SK-N-SH (cell line): Measurements from ENCODE around the gene MEGF6. TPM values are rescaled to one million over a fixed set of nuclear protein-coding genes. Genes with fewer than 3 reads are reported as not detected.
"Not testable (repeated sequence)": the region's sequence is repeated elsewhere in the genome, so short reads cannot be mapped to it uniquely, and the experiment has no call there.

Experiments used
- CTCF ChIA-PET: fragments of 300-600, 350-600 bp; formaldehyde crosslinking; extraction: SDS; loops from one replicate; lab custom pipeline; 2021; lab: Yijun Ruan, JAX
- POLR2A ChIA-PET: fragments of 350-600 bp; sonication (Branson Sonifier 250); formaldehyde crosslinking; extraction: SDS; loops from one replicate; lab custom pipeline; 2020; ENCODE audit warnings: antibody characterized with exemption, inconsistent platforms; lab: Yijun Ruan, JAX
- DNase-seq: peaks from one replicate; pipeline ENCODE4 v3.0.0; 2012
- H2AFZ ChIP-seq: fragments of 200-600 bp; sonication (generic); 2 replicates; pipeline ENCODE4 v1.8.1; 2016; ENCODE audit warnings: antibody characterized with exemption, mild to moderate bottlenecking, low read depth
- H3F3A ChIP-seq: fragments of 200-600 bp; sonication (generic); replicated peaks from 2 replicates; pipeline ENCODE3; 2016; ENCODE audit warnings: antibody characterized with exemption, mild to moderate bottlenecking; ENCODE audit not compliant: insufficient read depth
- H3K27ac ChIP-seq, 2 experiments: fragments of 200-500 bp in 1 of 2; fragments of 200-600 bp in 1 of 2; sonication (Bioruptor generic) in 1 of 2; sonication (generic), shearing (Covaris generic) in 1 of 2; 2 replicates each; pipeline versions ENCODE4 v1.5.1 to v1.6.1; 2014 to 2016; ENCODE audit warnings: low read depth in 2 of 2, inconsistent platforms in 1 of 2, low read length in 1 of 2, mild to moderate bottlenecking in 1 of 2, mixed read lengths in 1 of 2
- H3K27me3 ChIP-seq: fragments of 200-600 bp; sonication (generic), shearing (Covaris generic); 2 replicates; pipeline ENCODE4 v1.6.1; 2016; ENCODE audit warnings: mixed run types; ENCODE audit not compliant: insufficient read depth
- H3K36me3 ChIP-seq, 2 experiments: fragments of 200-500 bp in 1 of 2; fragments of 200-600 bp in 1 of 2; sonication (Bioruptor generic) in 1 of 2; sonication (generic) in 1 of 2; replicated peaks in 1 of 2; 2 replicates each; pipeline versions ENCODE3 to v1.5.1; 2014 to 2016; ENCODE audit warnings: low read length in 1 of 2, mild to moderate bottlenecking in 1 of 2; ENCODE audit not compliant: insufficient read depth in 2 of 2, control insufficient read depth in 1 of 2
- H3K4me1 ChIP-seq, 2 experiments: fragments of 200-500 bp in 1 of 2; fragments of 200-600 bp in 1 of 2; sonication (Bioruptor generic) in 1 of 2; sonication (generic), shearing (Covaris generic) in 1 of 2; 2 replicates each; pipeline versions ENCODE4 v1.5.1 to v1.6.1; 2014 to 2016; ENCODE audit warnings: low read depth in 1 of 2, low read length in 1 of 2, mixed run types in 1 of 2; ENCODE audit not compliant: insufficient read depth in 2 of 2, control insufficient read depth in 1 of 2
- H3K4me2 ChIP-seq: fragments of 200-600 bp; sonication (generic), shearing (Covaris generic); 2 replicates; pipeline ENCODE4 v1.6.1; 2017; ENCODE audit warnings: mixed run types
- H3K4me3 ChIP-seq, 2 experiments: fragments of 200-500 bp in 1 of 2; fragments of 200-600 bp in 1 of 2; sonication (Bioruptor generic) in 1 of 2; sonication (generic), shearing (Covaris generic) in 1 of 2; 2 replicates each; pipeline versions ENCODE4 v1.5.1 to v1.8.1; 2014 to 2016; ENCODE audit warnings: low read depth in 2 of 2, inconsistent platforms in 1 of 2, low read length in 1 of 2, mild to moderate bottlenecking in 1 of 2, mixed read lengths in 1 of 2, moderate library complexity in 1 of 2
- H3K79me2 ChIP-seq: fragments of 200-600 bp; sonication (generic); 2 replicates; pipeline ENCODE4 v1.8.1; 2017; ENCODE audit warnings: mild to moderate bottlenecking; ENCODE audit not compliant: insufficient read depth
- H3K9ac ChIP-seq: fragments of 200-600 bp; sonication (generic); 2 replicates; pipeline ENCODE4 v1.6.1; 2017; ENCODE audit warnings: mixed run types
- H3K9me2 ChIP-seq: fragments of 200-600 bp; sonication (generic); 2 replicates; pipeline ENCODE4 v1.6.1; 2017; ENCODE audit warnings: mixed run types
- H3K9me3 ChIP-seq: fragments of 200-600 bp; sonication (generic); 2 replicates; pipeline ENCODE4 v1.6.1; 2017; ENCODE audit warnings: mixed run types, mild to moderate bottlenecking, moderate library complexity
- H4K20me1 ChIP-seq: fragments of 200-600 bp; sonication (generic); 2 replicates; pipeline ENCODE4 v1.6.1; 2017; ENCODE audit warnings: mild to moderate bottlenecking, mixed run types; ENCODE audit not compliant: insufficient read depth
- CHD2 ChIP-seq: fragments of 150-350 bp; IDR thresholded peaks from 2 replicates; pipeline ENCODE4 v1.6.1; 2018; ENCODE audit warnings: low read length; ENCODE audit not compliant: partially characterized antibody
- EP300 ChIP-seq, 2 experiments: IDR thresholded peaks; 2 replicates each; pipeline versions ENCODE4 v1.4.0 to v1.6.1; 2012; ENCODE audit warnings: borderline replicate concordance in 1 of 2, low read depth in 1 of 2, low read length in 1 of 2
- FOSL2 ChIP-seq: IDR thresholded peaks from 2 replicates; pipeline ENCODE4 v1.4.0; 2012; ENCODE audit warnings: low read depth, mild to moderate bottlenecking, moderate library complexity, borderline replicate concordance
- FOXJ3 ChIP-seq: sonication (generic); formaldehyde crosslinking; IDR thresholded peaks from 2 replicates; pipeline ENCODE4 v1.5.1; 2020; ENCODE audit warnings: mild to moderate bottlenecking, missing genetic modification reagents
- FOXM1 ChIP-seq: IDR thresholded peaks from 2 replicates; pipeline ENCODE4 v1.4.0; 2012; ENCODE audit warnings: low read depth, mild to moderate bottlenecking
- GATA2 ChIP-seq: sonication (generic); formaldehyde crosslinking; IDR thresholded peaks from 2 replicates; pipeline ENCODE4 v1.5.0; 2020; ENCODE audit warnings: mild to moderate bottlenecking, missing genetic modification reagents
- MXI1 ChIP-seq: IDR thresholded peaks from 2 replicates; pipeline ENCODE4 v1.6.1; 2012; ENCODE audit warnings: mild to moderate bottlenecking, low read depth, low read length, improper control_type of control experiment
- NRF1 ChIP-seq: IDR thresholded peaks from 2 replicates; pipeline ENCODE4 v1.6.1; 2012; ENCODE audit warnings: low read depth, mild to moderate bottlenecking, low read length
- POLR2AphosphoS5 ChIP-seq: IDR thresholded peaks from 2 replicates; pipeline ENCODE4 v1.6.1; 2012; ENCODE audit warnings: low read depth, low read length
- RAD21 ChIP-seq: IDR thresholded peaks from 2 replicates; pipeline ENCODE4 v1.6.1; 2012; ENCODE audit warnings: mild to moderate bottlenecking, low read length
- RFX5 ChIP-seq: IDR thresholded peaks from 2 replicates; pipeline ENCODE4 v1.6.1; 2012; ENCODE audit warnings: mild to moderate bottlenecking, improper control_type of control experiment, low read length
- SMC3 ChIP-seq: IDR thresholded peaks from 2 replicates; pipeline ENCODE4 v1.6.1; 2012; ENCODE audit warnings: low read depth, low read length, improper control_type of control experiment
- TAF1 ChIP-seq: IDR thresholded peaks from 2 replicates; pipeline ENCODE4 v1.6.1; 2012; ENCODE audit warnings: low read depth, mild to moderate bottlenecking, low read length, moderate library complexity, borderline replicate concordance
- TEAD4 ChIP-seq: IDR thresholded peaks from 2 replicates; pipeline ENCODE4 v1.4.0; 2012; ENCODE audit warnings: mild to moderate bottlenecking, borderline replicate concordance; ENCODE audit not compliant: insufficient read depth
- YY1 ChIP-seq: IDR thresholded peaks from 2 replicates; pipeline ENCODE4 v1.4.0; 2012; ENCODE audit warnings: low read depth, mild to moderate bottlenecking
- WGBS: methylation state at CpG from one replicate; pipeline ENCODE4 v1.1.6; 2017; ENCODE audit warnings: low lambda C conversion rate; 5-methylcytosine and 5-hydroxymethylcytosine counted together
- polyA plus RNA-seq, 3 experiments: library from polyadenylated mRNA; depleted of rRNA; stranded (reverse); fragments of >200 nt; gene quantifications; 2 replicates each; pipeline ENCODE4 v1.2.3, GENCODE V29; 2012
- TF ChIP-seq, protein P1 (sequence below): IDR thresholded peaks from 2 replicates; pipeline ENCODE4 v1.4.0; 2012; ENCODE audit warnings: low read depth
- TF ChIP-seq, protein P2 (sequence below): fragments of 200-600 bp; sonication (generic); IDR thresholded peaks from 2 replicates; pipeline ENCODE4 v1.6.1; 2017; ENCODE audit warnings: antibody characterized with exemption, mild to moderate bottlenecking, moderate library complexity
- TF ChIP-seq, protein P3 (sequence below): IDR thresholded peaks from 2 replicates; pipeline ENCODE4 v1.6.1; 2012; ENCODE audit warnings: mild to moderate bottlenecking, low read depth, low read length, moderate library complexity
- TF ChIP-seq, protein P4 (sequence below): fragments of 150-350 bp; IDR thresholded peaks from 2 replicates; pipeline ENCODE4 v1.6.1; 2016; ENCODE audit warnings: mild to moderate bottlenecking, low read depth, low read length
- TF ChIP-seq, protein P5 (sequence below): fragments of 150-350 bp; IDR thresholded peaks from 2 replicates; pipeline ENCODE4 v1.6.1; 2017; ENCODE audit warnings: antibody characterized with exemption, low read length, low read depth, borderline replicate concordance

The MEGF6 gene
- polyA plus RNA-seq, 1 of the 3 experiments (the other 2 are of a cell fraction) = 7.6 TPM

DNA sequence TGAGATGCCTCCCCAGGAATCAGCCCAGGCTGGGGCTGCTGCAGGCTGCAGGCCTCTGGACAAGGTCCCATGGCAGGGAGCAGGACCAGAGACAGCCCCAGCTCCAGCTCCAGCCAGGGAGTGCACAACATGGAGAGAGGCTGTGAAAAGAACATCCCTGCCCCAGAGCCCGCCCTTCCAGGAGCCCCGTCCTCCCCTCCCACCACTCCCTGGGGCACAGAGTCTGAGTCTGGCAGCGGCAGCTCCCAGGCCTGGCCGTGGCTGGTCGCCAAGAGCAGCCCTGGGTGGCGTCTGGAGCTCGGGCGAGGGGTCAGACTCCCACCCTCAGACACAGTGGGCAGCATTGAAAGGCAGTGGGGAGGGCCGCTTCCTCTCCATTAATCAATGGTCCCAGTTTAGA lies 37.8 kb downstream of the MEGF6 start:
- peaks cover 0 to 72% of the 10 kb centered on the region in 2 experiments; a peak in 1 of 4 replicates for H3K4me1 ChIP-seq
- no peak overlapping the region for H3K4me2 ChIP-seq
- H3K9ac ChIP-seq = no peak overlapping the region
- CTCF ChIA-PET = interaction anchor here (1.0 to 2.9 kb wide), 10 partner anchors 8 to 120 kb away, joined by 3 to 14 read pairs (median 5); no protein-coding TSS in a partner anchor
- H3K4me3 ChIP-seq = no peak overlapping the region
- H3K36me3 ChIP-seq = no peaks in the 10 kb centered on the region
- no peaks in the 10 kb centered on the region for H4K20me1 ChIP-seq
- no peaks in the 10 kb centered on the region for H3K79me2 ChIP-seq
- no CpG with 5 or more reads among the region's 9 CpGs for WGBS
- no peaks in the 10 kb centered on the region for H3F3A ChIP-seq
- no peaks in the 10 kb centered on the region for H3K9me2 ChIP-seq
- H3K27ac ChIP-seq = peak overlapping the region in 1 of 2 experiments; percentile 89; a peak in 2 of 4 replicates
- H2AFZ ChIP-seq = no peak overlapping the region
- POLR2A ChIA-PET = interaction anchor here (0.8 kb wide), 2 partner anchors 20 to 26 kb away, joined by 3 read pairs; no protein-coding TSS in a partner anchor
- TF ChIP-seq, protein P1, sequence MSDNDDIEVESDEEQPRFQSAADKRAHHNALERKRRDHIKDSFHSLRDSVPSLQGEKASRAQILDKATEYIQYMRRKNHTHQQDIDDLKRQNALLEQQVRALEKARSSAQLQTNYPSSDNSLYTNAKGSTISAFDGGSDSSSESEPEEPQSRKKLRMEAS = no peak
- peak; percentile 87 for TF ChIP-seq FOXJ3 (CRISPR knock-in tag)
- no peak for TF ChIP-seq NRF1
- TF ChIP-seq CHD2 = peak; percentile 52
- TF ChIP-seq EP300 (IDR thresholded peaks at IDR 0.05; ENCODE audit: borderline replicate concordance in 1 of 2, low read depth in 1 of 2, low read length in 1 of 2) = peak in 1 of 2 experiments; percentile 53; a peak in 2 of 4 replicates
- TF ChIP-seq TAF1 = no peak
- no peak for TF ChIP-seq GATA2
- TF ChIP-seq POLR2AphosphoS5 = no peak
- TF ChIP-seq, protein P2, sequence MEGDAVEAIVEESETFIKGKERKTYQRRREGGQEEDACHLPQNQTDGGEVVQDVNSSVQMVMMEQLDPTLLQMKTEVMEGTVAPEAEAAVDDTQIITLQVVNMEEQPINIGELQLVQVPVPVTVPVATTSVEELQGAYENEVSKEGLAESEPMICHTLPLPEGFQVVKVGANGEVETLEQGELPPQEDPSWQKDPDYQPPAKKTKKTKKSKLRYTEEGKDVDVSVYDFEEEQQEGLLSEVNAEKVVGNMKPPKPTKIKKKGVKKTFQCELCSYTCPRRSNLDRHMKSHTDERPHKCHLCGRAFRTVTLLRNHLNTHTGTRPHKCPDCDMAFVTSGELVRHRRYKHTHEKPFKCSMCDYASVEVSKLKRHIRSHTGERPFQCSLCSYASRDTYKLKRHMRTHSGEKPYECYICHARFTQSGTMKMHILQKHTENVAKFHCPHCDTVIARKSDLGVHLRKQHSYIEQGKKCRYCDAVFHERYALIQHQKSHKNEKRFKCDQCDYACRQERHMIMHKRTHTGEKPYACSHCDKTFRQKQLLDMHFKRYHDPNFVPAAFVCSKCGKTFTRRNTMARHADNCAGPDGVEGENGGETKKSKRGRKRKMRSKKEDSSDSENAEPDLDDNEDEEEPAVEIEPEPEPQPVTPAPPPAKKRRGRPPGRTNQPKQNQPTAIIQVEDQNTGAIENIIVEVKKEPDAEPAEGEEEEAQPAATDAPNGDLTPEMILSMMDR = no peak
- peak; percentile 43; the same call in 1 of the 2 replicates for TF ChIP-seq MXI1
- TF ChIP-seq, protein P3, sequence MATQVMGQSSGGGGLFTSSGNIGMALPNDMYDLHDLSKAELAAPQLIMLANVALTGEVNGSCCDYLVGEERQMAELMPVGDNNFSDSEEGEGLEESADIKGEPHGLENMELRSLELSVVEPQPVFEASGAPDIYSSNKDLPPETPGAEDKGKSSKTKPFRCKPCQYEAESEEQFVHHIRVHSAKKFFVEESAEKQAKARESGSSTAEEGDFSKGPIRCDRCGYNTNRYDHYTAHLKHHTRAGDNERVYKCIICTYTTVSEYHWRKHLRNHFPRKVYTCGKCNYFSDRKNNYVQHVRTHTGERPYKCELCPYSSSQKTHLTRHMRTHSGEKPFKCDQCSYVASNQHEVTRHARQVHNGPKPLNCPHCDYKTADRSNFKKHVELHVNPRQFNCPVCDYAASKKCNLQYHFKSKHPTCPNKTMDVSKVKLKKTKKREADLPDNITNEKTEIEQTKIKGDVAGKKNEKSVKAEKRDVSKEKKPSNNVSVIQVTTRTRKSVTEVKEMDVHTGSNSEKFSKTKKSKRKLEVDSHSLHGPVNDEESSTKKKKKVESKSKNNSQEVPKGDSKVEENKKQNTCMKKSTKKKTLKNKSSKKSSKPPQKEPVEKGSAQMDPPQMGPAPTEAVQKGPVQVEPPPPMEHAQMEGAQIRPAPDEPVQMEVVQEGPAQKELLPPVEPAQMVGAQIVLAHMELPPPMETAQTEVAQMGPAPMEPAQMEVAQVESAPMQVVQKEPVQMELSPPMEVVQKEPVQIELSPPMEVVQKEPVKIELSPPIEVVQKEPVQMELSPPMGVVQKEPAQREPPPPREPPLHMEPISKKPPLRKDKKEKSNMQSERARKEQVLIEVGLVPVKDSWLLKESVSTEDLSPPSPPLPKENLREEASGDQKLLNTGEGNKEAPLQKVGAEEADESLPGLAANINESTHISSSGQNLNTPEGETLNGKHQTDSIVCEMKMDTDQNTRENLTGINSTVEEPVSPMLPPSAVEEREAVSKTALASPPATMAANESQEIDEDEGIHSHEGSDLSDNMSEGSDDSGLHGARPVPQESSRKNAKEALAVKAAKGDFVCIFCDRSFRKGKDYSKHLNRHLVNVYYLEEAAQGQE = no peak
- TF ChIP-seq FOSL2 = no peak
- TF ChIP-seq RFX5 = no peak
- 0 out of 2 replicates have a peak, but pooled peaks have one; percentile 5 for TF ChIP-seq RAD21
- no peak for TF ChIP-seq SMC3
- TF ChIP-seq YY1 = no peak
- no peak for TF ChIP-seq TEAD4
- TF ChIP-seq, protein P4, sequence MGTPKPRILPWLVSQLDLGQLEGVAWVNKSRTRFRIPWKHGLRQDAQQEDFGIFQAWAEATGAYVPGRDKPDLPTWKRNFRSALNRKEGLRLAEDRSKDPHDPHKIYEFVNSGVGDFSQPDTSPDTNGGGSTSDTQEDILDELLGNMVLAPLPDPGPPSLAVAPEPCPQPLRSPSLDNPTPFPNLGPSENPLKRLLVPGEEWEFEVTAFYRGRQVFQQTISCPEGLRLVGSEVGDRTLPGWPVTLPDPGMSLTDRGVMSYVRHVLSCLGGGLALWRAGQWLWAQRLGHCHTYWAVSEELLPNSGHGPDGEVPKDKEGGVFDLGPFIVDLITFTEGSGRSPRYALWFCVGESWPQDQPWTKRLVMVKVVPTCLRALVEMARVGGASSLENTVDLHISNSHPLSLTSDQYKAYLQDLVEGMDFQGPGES = no peak
- TF ChIP-seq FOXM1 = no peak
- TF ChIP-seq, protein P5, sequence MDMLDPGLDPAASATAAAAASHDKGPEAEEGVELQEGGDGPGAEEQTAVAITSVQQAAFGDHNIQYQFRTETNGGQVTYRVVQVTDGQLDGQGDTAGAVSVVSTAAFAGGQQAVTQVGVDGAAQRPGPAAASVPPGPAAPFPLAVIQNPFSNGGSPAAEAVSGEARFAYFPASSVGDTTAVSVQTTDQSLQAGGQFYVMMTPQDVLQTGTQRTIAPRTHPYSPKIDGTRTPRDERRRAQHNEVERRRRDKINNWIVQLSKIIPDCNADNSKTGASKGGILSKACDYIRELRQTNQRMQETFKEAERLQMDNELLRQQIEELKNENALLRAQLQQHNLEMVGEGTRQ = no peak
- peak; percentile 95 for DNase-seq
- no peaks in the 10 kb centered on the region for H3K9me3 ChIP-seq
- H3K27me3 ChIP-seq = no peaks in the 10 kb centered on the region

DNA sequence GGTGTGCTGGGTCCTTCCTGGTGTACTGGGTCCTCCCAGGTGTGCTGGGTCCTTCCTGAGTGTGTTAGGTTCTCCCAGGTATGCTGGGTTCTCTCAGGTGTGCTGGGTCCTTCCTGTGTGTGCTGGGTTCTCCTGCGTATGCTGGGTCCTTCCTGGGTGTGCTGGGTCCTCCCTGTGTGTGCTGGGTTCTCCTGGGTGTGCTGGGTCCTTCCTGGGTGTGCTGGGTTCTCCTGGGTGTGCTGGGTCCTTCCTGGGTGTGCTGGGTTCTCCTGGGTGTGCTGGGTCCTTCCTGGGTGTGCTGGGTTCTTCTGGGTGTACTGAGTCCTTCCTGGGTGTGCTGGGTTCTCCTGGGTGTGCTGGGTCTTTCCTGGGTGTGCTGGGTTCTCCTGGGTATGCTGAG lies 38.7 kb downstream of the MEGF6 start:
- DNase-seq, H3K79me2 ChIP-seq, H3K36me3 ChIP-seq, H2AFZ ChIP-seq, H3F3A ChIP-seq, H3K4me3 ChIP-seq, H3K9me3 ChIP-seq, H3K27me3 ChIP-seq, H4K20me1 ChIP-seq, H3K9me2 ChIP-seq, H3K4me2 ChIP-seq, POLR2A ChIA-PET, H3K9ac ChIP-seq: not testable (repeated sequence)
- CTCF ChIA-PET = interaction anchor here (1.2 to 1.4 kb wide), 2 partner anchors 48 to 51 kb away, joined by 3 to 5 read pairs; no protein-coding TSS in a partner anchor
- Histone ChIP-seq H3K27ac (peak overlapping the region in 1 of 2 experiments; percentile 89; a peak in 2 of 4 replicates), H3K4me1 (peaks cover 0 to 64% of the 10 kb centered on the region in 2 experiments; a peak in 1 of 4 replicates)
- no CpG with 5 or more reads among the region's 1 CpG for WGBS
